ENCODE data around the gene RFX5.
A peak's percentile ranks its signal among the peaks of the same experiment; 100 is the strongest.
"Not testable (repeated sequence)": the region's sequence is repeated elsewhere in the genome, so short reads cannot be mapped to it uniquely, and the experiment has no call there.

RFX5 gene

GRCh38 chr1:151346769-151347522 lies at the start of gene RFX5:
Gene RFX5 (minus strand): TSS chr1:151347252. CDS start chr1:151346320, 932 bp downstream.
- peak; percentile 91 for DNase-seq (ENCODE audit: low read depth)

- not testable (repeated sequence) for DNase-seq (ENCODE audit: low read depth)
These were observed 49.2 kb upstream of the RFX5 start for GRCh38 chr1:151396265-151396664.

GRCh38 chr1:151393583-151393982 lies 46.5 kb upstream of the RFX5 start:
- no peak for DNase-seq (ENCODE audit: low read depth)

GRCh38 chr1:151391079-151391563 lies 44.1 kb upstream of the RFX5 start:
- DNase-seq (ENCODE audit: low read depth) = no peak

GRCh38 chr1:151390221-151391078 lies 43.4 kb upstream of the RFX5 start:
- not testable (repeated sequence) for DNase-seq (ENCODE audit: low read depth)

- DNase-seq (ENCODE audit: low read depth) = no peak
These were observed 39.0 kb upstream of the RFX5 start for GRCh38 chr1:151386002-151386401.

- DNase-seq (ENCODE audit: low read depth) = no peak
These were observed 37.5 kb upstream of the RFX5 start for GRCh38 chr1:151384584-151384983.

- no peak for DNase-seq (ENCODE audit: low read depth)
These were observed 30.3 kb upstream of the RFX5 start for GRCh38 chr1:151377150-151377884.

GRCh38 chr1:151373196-151373595 lies 26.1 kb upstream of the RFX5 start:
- no peak for DNase-seq (ENCODE audit: low read depth)

GRCh38 chr1:151372058-151372934 lies 25.2 kb upstream of the RFX5 start, which contains the start of gene SELENBP1:
Gene SELENBP1 (minus strand): TSS chr1:151372705. CDS start chr1:151372641, 64 bp downstream.
- DNase-seq (ENCODE audit: low read depth) = no peak

GRCh38 chr1:151371370-151372057 lies 24.5 kb upstream of the RFX5 start:
- no peak for DNase-seq (ENCODE audit: low read depth)

- no peak for DNase-seq (ENCODE audit: low read depth)
These were observed 23.3 kb upstream of the RFX5 start for GRCh38 chr1:151370211-151370911.

- DNase-seq (ENCODE audit: low read depth) = no peak
These were observed 22.6 kb upstream of the RFX5 start for GRCh38 chr1:151369621-151370048.

GRCh38 chr1:151369302-151369610 lies 22.2 kb upstream of the RFX5 start:
- no peak for DNase-seq (ENCODE audit: low read depth)

- no peak for DNase-seq (ENCODE audit: low read depth)
These were observed 21.6 kb upstream of the RFX5 start for GRCh38 chr1:151368393-151369301.

- no peak for DNase-seq (ENCODE audit: low read depth)
These were observed 20.8 kb upstream of the RFX5 start for GRCh38 chr1:151367658-151368392.

GRCh38 chr1:151364996-151365395 lies 17.9 kb upstream of the RFX5 start:
- no peak for DNase-seq (ENCODE audit: low read depth)

Data from stimulated activated CD4-positive, alpha-beta T cell treated with anti-CD3 and anti-CD28 coated beads, Interleukin-2, amount 100 ng/mL, for 4 hours (primary cell).